Thyroid gland (tissue), 4 donors: ENCODE data around the gene PIGO.

ENCODE experiments used
- CTCF ChIP-seq, 6 experiments: fragments of 200-600 bp in 3 of 6; fragments of 450-650 bp in 3 of 6; sonication (generic) in 3 of 6; IDR thresholded peaks; one replicate each; pipeline ENCODE4 v1.5.1; 2016 to 2019; ENCODE audit warnings: antibody characterized with exemption in 6 of 6, mild to moderate bottlenecking in 2 of 6, inconsistent platforms in 1 of 6, moderate library complexity in 1 of 6
- POLR2A ChIP-seq, 2 donors: fragments of 450-650 bp; IDR thresholded peaks; one replicate each; pipeline ENCODE4 v1.6.1; 2017; ENCODE audit warnings: antibody characterized with exemption in 2 of 2, mild to moderate bottlenecking in 2 of 2, moderate library complexity in 1 of 2

- TF ChIP-seq CTCF (IDR thresholded peaks at IDR 0.05) (no peak), POLR2A (IDR thresholded peaks at IDR 0.05) (no peak)
These were observed 18.6 kb upstream of the PIGO start for GRCh38 chr9:35114840-35115628.
